ENCODE results near the gene PKDCC.

GRCh38 chr2:42030829-42031228 lies 17.0 kb upstream of the PKDCC start:
- TF ChIP-seq CTCF (IDR thresholded peaks at IDR 0.05): no peak
- no peak for TF ChIP-seq POLR2AphosphoS5 (IDR thresholded peaks at IDR 0.05; ENCODE audit: low read depth, low read length)
- TF ChIP-seq SIN3A (IDR thresholded peaks at IDR 0.05; ENCODE audit: borderline replicate concordance, insufficient read depth, low read depth, low read length): no peak
- TF ChIP-seq REST (IDR thresholded peaks at IDR 0.05; ENCODE audit: insufficient read depth in 1 of 2, low read depth in 2 of 2, low read length in 1 of 2): no peak

Measured in Panc1 (cell line).